HUES64 (cell line): ENCODE data around the gene TMEM8B.
A peak's percentile ranks its signal among the peaks of the same experiment; 100 is the strongest.

ENCODE experiments used
- H3K27ac ChIP-seq: 2 replicates; pipeline ENCODE4 v1.7.0; 2013; ENCODE audit warnings: low read depth, low read length, inconsistent platforms
- H3K27me3 ChIP-seq: 2 replicates; pipeline ENCODE4 v1.6.1; 2013; ENCODE audit warnings: mild to moderate bottlenecking, low read length; ENCODE audit not compliant: insufficient read depth
- H3K36me3 ChIP-seq: 2 replicates; pipeline ENCODE4 v1.6.1; 2013; ENCODE audit warnings: mild to moderate bottlenecking, low read length; ENCODE audit not compliant: insufficient read depth
- H3K4me1 ChIP-seq: 2 replicates; pipeline ENCODE4 v1.6.1; 2013; ENCODE audit warnings: mild to moderate bottlenecking, low read length, moderate library complexity; ENCODE audit not compliant: insufficient read depth
- H3K4me3 ChIP-seq: 2 replicates; pipeline ENCODE4 v1.5.1; 2013; ENCODE audit warnings: mild to moderate bottlenecking, low read length, moderate library complexity
- H3K9ac ChIP-seq: 2 replicates; pipeline ENCODE4 v1.6.1; 2013; ENCODE audit warnings: mild to moderate bottlenecking, low read depth, low read length
- H3K9me3 ChIP-seq: 2 replicates; pipeline ENCODE4 v1.6.1; 2013; ENCODE audit warnings: low read depth, low read length; ENCODE audit not compliant: insufficient read depth
- WGBS: fragments of 150-250, 120-280 bp; methylation state at CpG from one replicate; pipeline ENCODE4 v1.1.7; 2013; ENCODE audit warnings: missing lambda C conversion rate; 5-methylcytosine and 5-hydroxymethylcytosine counted together

Gene TMEM8B

DNA sequence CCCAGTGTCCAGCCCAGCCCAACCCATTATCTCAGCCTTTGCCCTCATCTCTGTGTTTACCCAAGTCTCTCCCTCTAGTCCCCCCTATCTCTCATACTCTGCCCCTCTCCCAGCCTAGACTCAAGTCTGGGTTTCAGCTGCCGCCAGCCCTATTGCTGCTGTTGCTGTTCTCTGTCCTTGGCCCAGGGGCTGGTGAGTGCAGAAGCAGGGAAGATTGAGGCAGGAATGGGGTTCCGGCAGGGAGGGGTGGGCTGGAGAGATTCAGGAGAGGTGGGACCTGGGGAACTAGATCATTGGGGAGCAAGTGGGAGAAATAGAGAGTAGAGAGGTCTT is 702 bp downstream of the TMEM8B start:
- Histone ChIP-seq H3K9ac (no peak overlapping the region), H3K4me1 (peaks cover 2% of the 10 kb centered on the region; the same call in 1 of the 2 replicates), H3K36me3 (no peaks in the 10 kb centered on the region), H3K9me3 (no peaks in the 10 kb centered on the region), H3K27me3 (no peaks in the 10 kb centered on the region), H3K4me3 (peak overlapping the region; percentile 70), H3K27ac (no peak overlapping the region)
- 52% methylated on average over 2 of the region's 2 CpGs for WGBS

DNA sequence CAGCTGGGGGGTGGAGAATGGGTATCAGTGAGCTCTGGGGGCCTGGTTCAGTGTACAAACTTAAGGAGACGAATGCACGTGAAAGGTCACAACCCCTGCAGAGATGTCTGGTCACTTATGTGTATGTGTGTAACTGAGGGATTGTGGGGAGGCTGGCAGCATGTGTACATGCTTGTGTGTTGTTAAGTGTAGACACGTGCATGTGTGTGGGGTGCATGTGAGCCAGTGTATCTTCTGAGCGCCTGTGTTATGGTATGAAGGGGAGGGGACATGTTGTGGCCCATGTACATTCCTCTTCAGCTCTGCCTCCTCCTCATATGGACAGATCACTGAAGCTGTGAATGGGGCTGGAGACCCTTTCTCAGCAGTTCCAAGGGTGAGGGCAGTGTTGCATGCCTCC is 2.0 kb downstream of the TMEM8B start:
- WGBS = 87% methylated on average over 4 of the region's 4 CpGs
- Histone ChIP-seq H3K36me3 (no peaks in the 10 kb centered on the region), H3K27me3 (no peaks in the 10 kb centered on the region), H3K9me3 (no peaks in the 10 kb centered on the region), H3K27ac (no peak overlapping the region), H3K4me1 (peaks cover 2% of the 10 kb centered on the region; the same call in 1 of the 2 replicates), H3K9ac (no peak overlapping the region), H3K4me3 (no peak overlapping the region)

DNA sequence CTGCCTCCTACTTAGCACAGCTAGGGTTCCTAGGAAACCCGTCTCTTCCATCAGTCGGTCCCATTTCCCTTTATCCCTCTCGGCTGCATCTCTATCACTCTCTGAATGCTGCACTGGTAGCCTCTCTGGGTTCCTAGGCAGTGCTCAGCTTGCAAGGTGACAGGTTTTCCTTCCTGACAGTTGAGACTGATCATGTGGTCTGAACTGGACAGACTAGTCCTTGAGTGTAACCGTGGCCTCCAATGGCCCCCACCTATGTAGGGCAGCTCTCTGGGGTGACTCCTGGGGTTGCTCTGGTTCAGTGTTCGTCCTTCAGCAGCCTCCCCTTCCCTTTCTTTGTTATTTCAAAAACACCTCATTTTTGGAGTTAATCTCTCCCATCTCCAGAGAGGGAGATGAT is 3.8 kb downstream of the TMEM8B start:
- H3K9me3 ChIP-seq = no peaks in the 10 kb centered on the region
- H3K9ac ChIP-seq = no peak overlapping the region
- H3K27me3 ChIP-seq = no peaks in the 10 kb centered on the region
- peaks cover 2% of the 10 kb centered on the region; the same call in 1 of the 2 replicates for H3K4me1 ChIP-seq
- H3K27ac ChIP-seq = no peak overlapping the region
- WGBS = 82% methylated on average over 5 of the region's 5 CpGs
- H3K4me3 ChIP-seq = no peak overlapping the region
- no peaks in the 10 kb centered on the region for H3K36me3 ChIP-seq

DNA sequence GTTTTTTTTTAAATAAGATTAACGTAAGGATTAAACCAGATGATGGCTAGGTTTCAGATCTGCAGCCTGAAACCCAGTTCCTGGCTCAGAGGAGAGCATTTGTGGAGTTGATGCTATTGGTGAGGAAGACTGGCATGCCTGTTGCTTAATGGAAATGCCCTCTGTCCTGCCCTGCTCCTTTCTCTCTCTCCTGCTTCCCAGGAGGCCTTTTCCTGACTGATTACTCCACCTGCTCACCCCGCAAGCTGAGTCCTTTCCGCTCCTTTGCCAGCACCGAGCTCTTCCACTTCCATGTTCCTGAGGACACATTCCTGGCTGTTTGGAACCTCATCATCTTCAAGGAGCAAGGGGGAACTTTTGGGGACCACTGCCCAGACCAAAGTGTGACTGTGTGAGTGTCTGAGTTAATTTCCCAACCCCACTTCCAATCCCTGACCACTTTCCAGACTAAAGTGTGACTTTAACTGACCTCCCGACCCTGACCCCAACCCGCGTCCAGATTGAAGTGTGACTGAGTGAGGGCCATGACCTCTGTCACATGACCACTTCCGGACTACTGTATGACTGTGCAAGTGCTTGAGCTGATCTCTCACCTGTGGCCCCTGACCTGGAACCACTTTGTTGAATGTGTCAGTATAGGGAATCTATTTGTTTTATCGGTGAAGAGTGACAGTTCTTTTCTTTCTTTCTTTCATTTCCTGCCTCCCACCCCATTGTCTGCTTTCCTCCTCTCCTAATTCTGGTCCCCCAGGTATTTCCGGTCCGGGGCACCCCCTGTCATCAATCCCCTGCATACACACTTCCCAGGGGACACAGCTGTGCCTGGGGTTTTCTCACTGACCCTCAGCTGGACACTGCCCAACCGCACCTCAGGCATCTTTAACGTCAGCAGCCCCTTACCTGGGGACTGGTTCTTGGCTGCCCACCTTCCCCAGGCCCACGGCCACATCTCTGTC is 5.5 kb downstream of the TMEM8B start:
- H3K4me1 ChIP-seq = no peaks in the 10 kb centered on the region
- 92% methylated on average over 14 of the region's 14 CpGs for WGBS
- no peak overlapping the region for H3K27ac ChIP-seq
- no peaks in the 10 kb centered on the region for H3K36me3 ChIP-seq
- H3K9ac ChIP-seq = no peak overlapping the region
- H3K27me3 ChIP-seq = no peaks in the 10 kb centered on the region
- no peak overlapping the region for H3K4me3 ChIP-seq
- H3K9me3 ChIP-seq = no peaks in the 10 kb centered on the region

DNA sequence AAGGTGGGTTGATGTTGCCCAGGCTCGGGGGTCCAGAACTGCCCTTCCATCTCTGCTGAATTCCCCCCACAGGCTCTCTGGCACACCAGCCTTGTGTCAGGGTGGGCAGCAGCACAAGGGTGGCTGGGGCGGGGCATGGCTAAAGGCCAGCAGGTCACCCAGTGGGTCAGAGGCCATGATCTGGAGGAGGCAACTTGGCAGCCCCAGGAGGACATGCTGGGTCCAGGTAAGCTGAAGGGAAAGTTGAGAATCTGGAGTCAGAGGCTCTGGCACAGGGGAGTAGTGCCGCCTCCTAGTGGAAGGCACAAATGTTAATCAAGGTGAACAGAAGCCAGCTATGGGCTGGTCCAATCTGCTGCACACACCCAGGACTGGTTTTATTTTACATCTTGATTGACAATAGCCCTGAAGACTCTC is 6.2 kb downstream of the TMEM8B start:
- Histone ChIP-seq H3K27me3 (no peaks in the 10 kb centered on the region), H3K4me3 (no peak overlapping the region), H3K4me1 (no peaks in the 10 kb centered on the region), H3K27ac (no peak overlapping the region), H3K36me3 (no peaks in the 10 kb centered on the region), H3K9ac (no peak overlapping the region), H3K9me3 (no peaks in the 10 kb centered on the region)
- 89% methylated on average over 3 of the region's 3 CpGs for WGBS

DNA sequence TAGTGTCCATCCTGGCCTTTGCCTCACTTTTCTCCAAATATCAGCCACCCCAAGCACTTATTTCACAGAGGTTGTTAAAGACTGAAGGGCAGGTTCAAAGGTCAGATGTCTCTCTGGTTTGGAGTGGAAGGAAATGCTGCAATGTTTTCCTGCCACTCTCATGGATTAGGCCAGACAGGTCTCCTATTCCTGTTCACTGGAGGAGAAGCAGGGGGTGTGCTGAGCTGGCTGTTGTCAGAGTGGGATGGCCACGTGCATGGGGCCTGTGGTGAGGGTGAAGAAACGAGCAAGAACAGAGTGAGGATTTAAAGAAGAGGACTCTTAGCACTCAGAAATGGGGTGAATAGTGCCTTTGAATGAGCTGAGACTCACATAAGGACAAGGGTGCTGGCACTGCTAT is 6.7 kb downstream of the TMEM8B start:
- Histone ChIP-seq H3K36me3 (no peaks in the 10 kb centered on the region), H3K4me3 (no peak overlapping the region), H3K9me3 (no peaks in the 10 kb centered on the region), H3K27me3 (no peaks in the 10 kb centered on the region), H3K9ac (no peak overlapping the region), H3K27ac (no peak overlapping the region), H3K4me1 (no peaks in the 10 kb centered on the region)
- 90% methylated on average over 2 of the region's 2 CpGs for WGBS

DNA sequence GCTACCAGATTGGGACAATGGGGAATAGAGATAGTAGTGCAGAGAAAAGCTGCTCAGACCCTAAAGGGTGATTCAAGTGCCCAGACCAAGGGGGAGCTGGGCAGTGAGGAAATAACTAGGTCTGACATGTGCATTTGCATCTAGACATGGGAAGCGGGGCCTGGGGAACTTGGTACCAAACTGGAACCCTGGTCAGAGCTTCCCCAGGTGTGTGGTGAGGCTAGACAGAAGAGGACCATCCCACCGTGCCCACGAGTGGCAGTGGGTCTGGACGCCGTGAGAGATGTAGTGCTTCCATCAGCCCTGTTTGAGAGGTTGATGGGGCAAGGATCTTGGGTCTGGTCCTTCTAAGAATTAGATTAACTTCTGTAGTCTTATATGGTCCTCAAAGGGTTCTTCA is 7.6 kb downstream of the TMEM8B start:
- H3K9me3 ChIP-seq = no peaks in the 10 kb centered on the region
- no peak overlapping the region for H3K4me3 ChIP-seq
- H3K27me3 ChIP-seq = no peaks in the 10 kb centered on the region
- no peak overlapping the region for H3K9ac ChIP-seq
- no peak overlapping the region for H3K27ac ChIP-seq
- H3K36me3 ChIP-seq = no peaks in the 10 kb centered on the region
- no peaks in the 10 kb centered on the region for H3K4me1 ChIP-seq
- 93% methylated on average over 5 of the region's 5 CpGs for WGBS

DNA sequence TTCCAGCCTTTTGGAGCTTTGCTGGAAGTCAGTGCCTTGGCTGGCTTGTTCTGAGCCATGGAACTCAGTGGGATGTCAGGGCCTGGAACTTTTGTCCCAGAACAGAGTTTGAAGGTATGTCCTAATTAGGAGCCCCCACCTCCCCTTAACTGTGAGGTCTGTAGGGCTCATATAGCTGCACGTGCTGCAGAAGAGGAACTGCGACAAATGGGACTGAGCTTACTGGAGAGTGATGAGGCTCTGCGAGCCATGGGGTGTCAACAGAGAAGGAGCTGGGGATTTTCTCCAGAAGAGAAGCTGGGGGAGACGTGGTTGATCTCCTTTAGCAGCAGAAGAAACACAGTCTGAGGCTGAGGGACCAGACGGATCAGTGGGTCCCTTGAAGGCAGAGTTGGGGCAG is 10.9 kb downstream of the TMEM8B start:
- H3K4me1 ChIP-seq = peaks cover 11% of the 10 kb centered on the region
- no peaks in the 10 kb centered on the region for H3K36me3 ChIP-seq
- no peaks in the 10 kb centered on the region for H3K27me3 ChIP-seq
- H3K4me3 ChIP-seq = no peak overlapping the region
- no peaks in the 10 kb centered on the region for H3K9me3 ChIP-seq
- no peak overlapping the region for H3K9ac ChIP-seq
- WGBS = 89% methylated on average over 5 of the region's 5 CpGs
- H3K27ac ChIP-seq = no peak overlapping the region

DNA sequence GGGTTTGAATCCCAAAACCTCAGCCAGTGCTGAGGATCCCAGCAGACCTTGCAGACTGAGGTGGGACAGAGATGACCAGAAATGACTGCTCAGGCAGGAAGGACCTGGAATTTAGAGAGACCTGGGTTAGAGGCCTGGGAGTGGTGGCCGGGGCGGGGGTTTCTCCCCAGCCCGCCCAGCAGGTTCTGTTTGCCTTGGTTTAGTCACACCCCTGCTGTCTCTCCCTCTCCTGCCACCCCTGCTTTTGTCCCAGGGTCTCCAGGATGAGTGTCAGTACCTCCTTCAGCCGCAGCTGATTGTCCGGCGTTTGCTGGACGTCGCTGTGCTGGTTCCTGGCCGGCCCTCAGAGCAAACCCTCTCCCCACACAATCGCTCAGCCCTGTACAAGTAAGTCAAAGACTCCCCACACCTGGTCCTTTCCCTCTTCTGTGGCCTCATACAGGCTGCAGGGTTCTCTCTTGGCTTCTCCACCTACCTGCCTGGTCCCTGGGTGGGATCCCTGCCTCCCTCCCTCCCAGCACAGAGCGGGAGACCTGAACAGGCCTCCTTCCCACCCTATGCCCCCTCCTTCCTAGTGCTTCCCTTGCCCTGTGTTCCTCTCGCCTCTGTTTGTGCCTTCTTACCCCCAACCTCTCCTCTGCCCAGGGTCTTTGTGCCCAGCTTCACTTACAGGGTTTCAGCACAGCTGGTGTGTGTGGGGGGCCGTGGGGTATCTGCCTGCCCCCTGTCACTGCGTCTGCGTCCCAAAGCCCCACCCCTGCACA is 12.0 kb downstream of the TMEM8B start:
- Histone ChIP-seq H3K36me3 (no peaks in the 10 kb centered on the region), H3K4me3 (no peak overlapping the region), H3K9me3 (no peaks in the 10 kb centered on the region), H3K4me1 (peaks cover 19% of the 10 kb centered on the region), H3K27me3 (peaks cover 6% of the 10 kb centered on the region; the same call in 1 of the 2 replicates), H3K9ac (no peak overlapping the region), H3K27ac (no peak overlapping the region)
- 90% methylated on average over 15 of the region's 15 CpGs for WGBS

DNA sequence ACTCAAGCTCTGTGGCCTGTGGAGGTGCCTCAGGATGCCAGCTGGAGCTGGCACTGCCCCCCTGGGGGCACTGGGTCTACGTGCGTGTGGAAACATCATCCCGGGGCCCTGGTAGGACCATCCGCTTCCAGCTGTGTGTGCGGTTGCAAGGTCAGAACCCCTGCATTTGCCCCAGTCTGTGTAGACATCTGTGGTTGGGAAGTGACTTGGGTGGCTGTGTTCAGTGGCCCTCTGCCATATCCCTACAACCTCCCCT is 12.5 kb downstream of the TMEM8B start:
- 86% methylated on average over 5 of the region's 5 CpGs for WGBS
- Histone ChIP-seq H3K4me1 (peaks cover 20% of the 10 kb centered on the region), H3K27me3 (peaks cover 11% of the 10 kb centered on the region), H3K9ac (no peak overlapping the region), H3K9me3 (no peaks in the 10 kb centered on the region), H3K36me3 (no peaks in the 10 kb centered on the region), H3K27ac (no peak overlapping the region), H3K4me3 (no peak overlapping the region)

DNA sequence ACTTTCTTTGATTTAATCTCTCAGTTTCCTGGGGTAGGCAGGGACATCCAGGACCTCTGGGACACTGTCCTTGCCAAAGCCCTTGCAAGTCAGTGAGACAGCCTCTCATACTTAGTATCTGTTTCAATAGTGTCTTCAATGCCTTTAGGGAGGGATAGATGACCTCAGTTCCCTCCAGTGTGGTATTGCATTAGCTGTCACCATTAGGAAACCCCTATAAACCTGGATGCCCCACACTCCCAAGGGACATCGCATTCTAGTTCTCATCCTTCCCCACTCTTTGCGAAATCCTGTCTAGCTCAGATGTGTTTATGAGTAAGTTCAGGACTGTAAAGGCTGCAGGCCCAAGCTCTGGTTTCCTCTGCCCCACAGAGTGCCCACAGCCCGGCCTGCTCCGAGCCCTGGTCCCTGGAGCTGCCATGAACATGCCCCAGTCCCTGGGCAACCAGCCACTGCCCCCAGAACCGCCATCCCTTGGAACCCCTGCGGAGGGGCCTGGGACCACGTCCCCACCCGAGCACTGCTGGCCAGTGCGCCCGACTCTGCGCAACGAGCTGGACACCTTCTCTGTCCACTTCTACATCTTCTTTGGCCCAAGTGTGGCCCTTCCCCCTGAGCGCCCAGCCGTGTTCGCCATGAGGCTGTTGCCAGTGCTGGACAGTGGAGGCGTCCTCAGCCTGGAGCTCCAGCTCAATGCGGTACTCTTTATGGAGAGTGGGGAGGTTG is 13.2 kb downstream of the TMEM8B start:
- no peak overlapping the region for H3K9ac ChIP-seq
- H3K9me3 ChIP-seq = no peaks in the 10 kb centered on the region
- H3K4me3 ChIP-seq = no peak overlapping the region
- peaks cover 23% of the 10 kb centered on the region for H3K4me1 ChIP-seq
- H3K27me3 ChIP-seq = peaks cover 17% of the 10 kb centered on the region
- H3K27ac ChIP-seq = no peak overlapping the region
- 92% methylated on average over 17 of the region's 17 CpGs for WGBS
- H3K36me3 ChIP-seq = no peaks in the 10 kb centered on the region
